HG03469 (cell line): ENCODE measurements around the gene DCAF10.
"Not testable (repeated sequence)": the region's sequence is repeated elsewhere in the genome, so short reads cannot be mapped to it uniquely, and the experiment has no call there.

Experiments
- ATAC-seq: cut with Tn5 transposase; IDR thresholded peaks from one replicate; pipeline ENCODE4 v1.9.1; 2021; ENCODE audit warnings: mild to moderate bottlenecking, moderate library complexity, moderate number of reproducible peaks; ENCODE audit not compliant: unreplicated experiment

Gene DCAF10

GRCh38 chr9:37859043-37859442, 58.4 kb downstream of the DCAF10 start:
- no peak for ATAC-seq

GRCh38 chr9:37862530-37862929, 61.9 kb downstream of the DCAF10 start:
- no peak for ATAC-seq

GRCh38 chr9:37870081-37870798, 69.6 kb downstream of the DCAF10 start:
- no peak for ATAC-seq

GRCh38 chr9:37870799-37871176, 70.2 kb downstream of the DCAF10 start:
- ATAC-seq = no peak

GRCh38 chr9:37873955-37874354, 73.4 kb downstream of the DCAF10 start:
- ATAC-seq = no peak

- no peak for ATAC-seq
Observed at GRCh38 chr9:37876376-37876775, 75.8 kb downstream of the DCAF10 start.

- ATAC-seq = no peak
Observed at GRCh38 chr9:37880916-37881479, 80.4 kb downstream of the DCAF10 start.

GRCh38 chr9:37887977-37888583, 87.5 kb downstream of the DCAF10 start:
- not testable (repeated sequence) for ATAC-seq

GRCh38 chr9:37889536-37889935, 88.9 kb downstream of the DCAF10 start:
- ATAC-seq = no peak

GRCh38 chr9:37891042-37891441, 90.4 kb downstream of the DCAF10 start:
- not testable (repeated sequence) for ATAC-seq

- ATAC-seq = no peak
Observed at GRCh38 chr9:37892063-37892462, 91.5 kb downstream of the DCAF10 start.

GRCh38 chr9:37897665-37898064, 97.1 kb downstream of the DCAF10 start:
- ATAC-seq = no peak

- ATAC-seq = no peak
Observed at GRCh38 chr9:37899041-37899440, 98.4 kb downstream of the DCAF10 start.

- no peak for ATAC-seq
Observed at GRCh38 chr9:37902131-37902530, 101.5 kb downstream of the DCAF10 start.

- ATAC-seq = no peak
Observed at GRCh38 chr9:37902796-37903646, 102.4 kb downstream of the DCAF10 start.

- ATAC-seq = peak; percentile 72
Observed at GRCh38 chr9:37903647-37904444, 103.2 kb downstream of the DCAF10 start, which contains the start of gene SLC25A51. Gene SLC25A51 (minus strand): TSS chr9:37904127. CDS start chr9:37888550, 15,577 bp downstream.

- no peak for ATAC-seq
Observed at GRCh38 chr9:37904445-37905130, 104.0 kb downstream of the DCAF10 start.

GRCh38 chr9:37905131-37905505, 104.5 kb downstream of the DCAF10 start:
- ATAC-seq = no peak

GRCh38 chr9:37905776-37906175, 105.2 kb downstream of the DCAF10 start:
- no peak for ATAC-seq
